WI38 (cell line): ENCODE results near the gene PITHD1.

Experiments
- H3K4me3 ChIP-seq: 2 replicates; pipeline ENCODE4 v1.5.1; 2011; ENCODE audit warnings: low read depth, mild to moderate bottlenecking, control low read depth, low read length
- CTCF ChIP-seq: IDR thresholded peaks from 2 replicates; pipeline ENCODE4 v1.5.1; 2012; ENCODE audit warnings: low read depth, mild to moderate bottlenecking, control low read depth, low read length

PITHD1 gene

DNA sequence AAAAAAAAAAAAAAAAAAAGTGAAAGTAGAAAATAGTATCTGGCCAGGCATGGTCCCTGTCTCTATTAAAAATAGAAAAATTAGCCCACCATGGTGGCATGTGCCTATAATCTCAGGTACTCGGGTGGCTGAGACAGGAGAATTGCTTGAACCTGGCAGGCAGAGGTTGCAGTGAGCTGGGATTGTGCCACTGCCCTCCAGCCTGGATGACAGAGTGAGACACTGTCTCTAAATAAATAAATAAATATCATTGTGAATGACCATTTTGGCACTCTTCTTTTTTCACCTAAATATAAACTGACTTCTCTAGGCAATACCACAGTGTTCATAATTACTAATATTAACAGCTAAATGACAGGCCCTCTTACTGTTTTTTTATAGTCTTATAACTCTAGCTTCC, 20.4 kb upstream of the PITHD1 start:
- no peak for TF ChIP-seq CTCF
- no peak overlapping the region for H3K4me3 ChIP-seq

DNA sequence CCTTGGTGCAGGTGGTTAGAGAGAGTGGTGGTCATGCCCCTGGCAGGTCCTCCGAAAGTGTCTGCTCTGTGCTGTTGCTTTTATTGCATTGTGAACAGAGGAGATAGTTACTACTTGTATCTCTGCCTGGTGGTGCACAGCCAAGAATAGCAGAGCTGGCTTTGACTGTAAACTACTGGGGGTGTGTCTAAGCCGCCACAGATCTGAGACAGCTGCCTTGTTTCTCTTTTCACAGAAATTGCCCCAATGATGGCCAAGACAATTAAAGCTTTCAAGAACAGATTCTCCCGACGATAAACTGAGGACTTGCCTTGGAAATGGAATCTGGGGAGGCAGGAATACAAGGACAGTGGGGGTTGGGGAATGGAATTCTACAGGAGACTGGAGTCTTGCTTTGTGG, 18.9 kb upstream of the PITHD1 start:
- TF ChIP-seq CTCF: no peak
- no peak overlapping the region for H3K4me3 ChIP-seq

DNA sequence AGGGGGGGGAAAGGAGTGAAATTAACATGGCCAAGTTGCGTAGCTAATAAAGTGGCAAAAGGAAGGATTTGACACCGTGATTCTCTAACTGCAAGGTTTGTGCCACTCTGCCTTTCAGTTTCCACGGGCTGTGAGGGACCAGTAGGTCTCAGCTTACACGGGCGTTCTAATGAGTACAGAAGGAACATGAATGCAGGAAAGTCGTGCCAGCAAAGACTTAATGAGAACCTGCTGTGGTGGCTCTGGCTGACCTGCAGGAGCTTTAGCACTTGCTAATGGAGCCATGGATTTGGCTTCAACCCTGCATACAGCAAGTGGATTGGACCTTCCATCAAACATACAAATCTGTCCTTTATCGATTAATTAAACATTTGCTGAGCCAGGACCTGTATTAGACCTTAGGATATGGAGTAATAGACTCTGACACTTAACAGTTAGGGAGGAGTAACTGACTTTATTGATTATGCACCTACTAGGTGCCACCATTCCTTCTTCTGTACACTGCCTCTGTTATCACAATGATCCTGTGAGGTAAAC, 15.1 kb upstream of the PITHD1 start:
- TF ChIP-seq CTCF: no peak
- H3K4me3 ChIP-seq: no peak overlapping the region

DNA sequence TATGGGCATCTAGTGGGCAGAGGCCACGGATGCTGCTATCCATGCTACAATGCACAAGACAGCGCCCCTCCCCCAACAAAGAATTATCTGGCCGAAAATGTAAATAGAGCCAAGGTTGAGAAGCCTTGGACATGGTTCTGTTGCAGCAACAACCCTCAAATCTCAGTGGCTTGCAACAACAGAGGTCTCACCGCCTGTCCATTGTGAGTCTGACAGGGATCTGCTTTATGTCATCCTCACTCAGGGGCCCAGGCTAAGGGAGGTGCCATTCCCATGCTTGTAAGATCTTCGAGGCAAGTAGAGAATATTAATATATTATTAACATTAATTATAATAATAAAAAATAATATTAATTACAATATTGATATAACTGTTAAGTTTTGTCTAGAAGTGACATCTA, 9.5 kb upstream of the PITHD1 start:
- no peak for TF ChIP-seq CTCF
- H3K4me3 ChIP-seq: no peak overlapping the region

GRCh38 chr1:23772049-23772853, 6.0 kb upstream of the PITHD1 start:
- TF ChIP-seq CTCF: peak; percentile 96
- H3K4me3 ChIP-seq: no peak overlapping the region

- TF ChIP-seq CTCF: no peak
- no peak overlapping the region for H3K4me3 ChIP-seq
These were observed 5.4 kb upstream of the PITHD1 start for GRCh38 chr1:23772854-23773242.

DNA sequence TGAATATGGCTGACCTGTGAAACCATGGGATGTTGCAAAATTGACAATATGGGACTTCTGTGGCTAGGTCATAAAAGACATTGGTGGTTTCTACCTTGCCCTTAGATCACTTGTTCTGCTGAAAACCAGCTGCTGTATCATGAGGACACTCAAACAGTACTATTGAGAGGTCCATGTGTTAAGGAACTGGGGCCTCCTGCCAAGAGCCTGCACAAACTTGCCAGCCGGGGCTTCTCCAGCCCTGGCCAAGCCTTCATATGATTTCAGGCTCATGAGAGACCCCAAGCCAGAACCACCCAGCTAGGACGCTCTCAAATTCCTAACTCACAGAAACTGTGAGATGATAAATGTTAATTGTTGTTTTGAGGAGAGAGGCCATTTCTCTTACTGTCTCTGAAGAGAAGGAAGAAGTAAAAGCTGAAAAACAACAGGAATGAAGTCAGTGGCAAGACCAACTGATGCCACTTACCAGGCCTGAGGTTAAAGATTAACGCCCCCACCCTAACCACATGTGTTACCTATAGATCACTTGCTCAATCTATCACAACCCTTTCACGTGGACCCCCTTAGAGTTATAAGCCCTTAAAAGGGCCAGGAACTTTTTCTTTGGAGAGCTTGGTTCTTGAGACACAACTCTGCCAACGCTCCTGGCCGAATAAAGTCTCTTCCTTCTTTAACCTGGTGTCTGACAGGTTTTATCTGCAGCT, 3.9 kb upstream of the PITHD1 start:
- TF ChIP-seq CTCF: no peak
- H3K4me3 ChIP-seq: no peak overlapping the region
